Keratinocyte (primary cell): Measurements from ENCODE around the gene MFSD12. TPM values are rescaled to one million over a fixed set of nuclear protein-coding genes. Genes with fewer than 3 reads are reported as not detected.

Experiments used
- DNase-seq: peaks from one replicate; pipeline ENCODE4 v3.0.0-alpha.2; 2011; ENCODE audit warnings: low read depth, missing footprints, low spot score
- FAIRE-seq: peaks from 2 replicates; lab custom pipeline; 2011; peaks lifted over from hg19 to GRCh38; lab: Jason Lieb, UNC
- H2AFZ ChIP-seq: 2 replicates; pipeline ENCODE4 v1.6.0; 2012; ENCODE audit warnings: low read length, control low read depth, inconsistent platforms; ENCODE audit not compliant: control insufficient read depth
- H3K27ac ChIP-seq: 2 replicates; pipeline ENCODE4 v1.5.1; 2011; ENCODE audit warnings: low read length; ENCODE audit not compliant: control insufficient read depth, insufficient read depth
- H3K27me3 ChIP-seq: 3 replicates; pipeline ENCODE4 v1.6.0; 2011; ENCODE audit warnings: low read length; ENCODE audit not compliant: control insufficient read depth, insufficient read depth; ENCODE audit errors: extremely low read depth
- H3K36me3 ChIP-seq, 2 experiments: 2 replicates in 1 of 2; 3 replicates in 1 of 2; pipeline ENCODE4 v1.5.1; 2011; ENCODE audit warnings: low read length in 2 of 2, mild to moderate bottlenecking in 1 of 2; ENCODE audit not compliant: control insufficient read depth in 2 of 2, insufficient read depth in 2 of 2; ENCODE audit errors: extremely low read depth in 1 of 2
- H3K4me1 ChIP-seq: 3 replicates; pipeline ENCODE4 v1.5.1; 2011; ENCODE audit warnings: low read length; ENCODE audit not compliant: control insufficient read depth, insufficient read depth; ENCODE audit errors: extremely low read depth
- H3K4me2 ChIP-seq: 3 replicates; pipeline ENCODE4 v1.6.0; 2011; ENCODE audit warnings: low read depth, low read length; ENCODE audit not compliant: control insufficient read depth, insufficient read depth; ENCODE audit errors: extremely low read depth
- H3K4me3 ChIP-seq, 3 experiments: fragments of 200-600 bp in 1 of 3; sonication (generic) in 1 of 3; 2 replicates in 2 of 3; 3 replicates in 1 of 3; pipeline ENCODE4 v1.5.1; 2011 to 2016; ENCODE audit warnings: low read length in 3 of 3, mild to moderate bottlenecking in 3 of 3, control low read depth in 2 of 3, inconsistent platforms in 1 of 3, low read depth in 1 of 3, mixed read lengths in 1 of 3, mixed run types in 1 of 3, moderate library complexity in 1 of 3; ENCODE audit not compliant: control insufficient read depth in 2 of 3, insufficient read depth in 2 of 3; ENCODE audit errors: extremely low read depth in 1 of 3
- H3K79me2 ChIP-seq: 2 replicates; pipeline ENCODE4 v1.6.0; 2012; ENCODE audit warnings: low read length; ENCODE audit not compliant: control insufficient read depth, insufficient read depth
- H3K9ac ChIP-seq: 3 replicates; pipeline ENCODE4 v1.6.0; 2011; ENCODE audit warnings: low read length; ENCODE audit not compliant: control insufficient read depth, insufficient read depth; ENCODE audit errors: extremely low read depth
- H3K9me1 ChIP-seq: 3 replicates; pipeline ENCODE4 v1.6.0; 2011; ENCODE audit warnings: low read length; ENCODE audit not compliant: control insufficient read depth, insufficient read depth; ENCODE audit errors: extremely low read depth
- H3K9me3 ChIP-seq: 2 replicates; pipeline ENCODE4 v1.5.1; 2012; ENCODE audit warnings: low read depth, low read length; ENCODE audit not compliant: control insufficient read depth
- H4K20me1 ChIP-seq: 3 replicates; pipeline ENCODE4 v1.6.0; 2011; ENCODE audit warnings: low read length; ENCODE audit not compliant: control insufficient read depth, insufficient read depth; ENCODE audit errors: extremely low read depth
- EZH2 ChIP-seq: IDR thresholded peaks from one replicate; pipeline ENCODE4 v1.6.1; 2012; ENCODE audit warnings: inconsistent platforms, mild to moderate bottlenecking, low read length, moderate library complexity
- dilution Hi-C: fragments of 300-500 bp; cut with MboI; formaldehyde crosslinking; loops from one replicate; pipeline ENCODE4 v1.7.0; 2020; ENCODE audit warnings: low sequenced_read_pairs; ENCODE audit not compliant: extremely low pct_ligation_motif_present
- polyA plus RNA-seq, 5 experiments: library from polyadenylated mRNA; depleted of rRNA in 3 of 5; stranded (reverse) in 3 of 5; stranded (forward) in 1 of 5; unstranded in 1 of 5; fragments of >200 nt; gene quantifications; 1 replicate in 1 of 5; 2 replicates in 3 of 5; 3 replicates in 1 of 5; pipeline versions ENCODE4 v1.2.1 to v1.2.3, GENCODE V29; 2011 to 2012; ENCODE audit warnings: missing spikeins in 2 of 5, low read depth in 1 of 5, low replicate concordance in 1 of 5
- TF ChIP-seq, protein P1 (sequence below), 3 experiments: IDR thresholded peaks in 1 of 3; conservative IDR thresholded peaks in 1 of 3; optimal IDR thresholded peaks in 1 of 3; 2 replicates in 2 of 3; 3 replicates in 1 of 3; pipeline versions ENCODE3 to v1.5.1; 2011; ENCODE audit warnings: low read length in 3 of 3, mild to moderate bottlenecking in 3 of 3, moderate library complexity in 2 of 3, control low read depth in 1 of 3, inconsistent platforms in 1 of 3; ENCODE audit not compliant: insufficient read depth in 2 of 3; ENCODE audit errors: extremely low read depth in 1 of 3

Gene MFSD12
- polyA plus RNA-seq, 1 donor (not counting 4 experiments of a cell fraction or from before 2014, with no cell fraction given): 30.0 TPM

- TF ChIP-seq EZH2: no peak
- TF ChIP-seq, protein P1, sequence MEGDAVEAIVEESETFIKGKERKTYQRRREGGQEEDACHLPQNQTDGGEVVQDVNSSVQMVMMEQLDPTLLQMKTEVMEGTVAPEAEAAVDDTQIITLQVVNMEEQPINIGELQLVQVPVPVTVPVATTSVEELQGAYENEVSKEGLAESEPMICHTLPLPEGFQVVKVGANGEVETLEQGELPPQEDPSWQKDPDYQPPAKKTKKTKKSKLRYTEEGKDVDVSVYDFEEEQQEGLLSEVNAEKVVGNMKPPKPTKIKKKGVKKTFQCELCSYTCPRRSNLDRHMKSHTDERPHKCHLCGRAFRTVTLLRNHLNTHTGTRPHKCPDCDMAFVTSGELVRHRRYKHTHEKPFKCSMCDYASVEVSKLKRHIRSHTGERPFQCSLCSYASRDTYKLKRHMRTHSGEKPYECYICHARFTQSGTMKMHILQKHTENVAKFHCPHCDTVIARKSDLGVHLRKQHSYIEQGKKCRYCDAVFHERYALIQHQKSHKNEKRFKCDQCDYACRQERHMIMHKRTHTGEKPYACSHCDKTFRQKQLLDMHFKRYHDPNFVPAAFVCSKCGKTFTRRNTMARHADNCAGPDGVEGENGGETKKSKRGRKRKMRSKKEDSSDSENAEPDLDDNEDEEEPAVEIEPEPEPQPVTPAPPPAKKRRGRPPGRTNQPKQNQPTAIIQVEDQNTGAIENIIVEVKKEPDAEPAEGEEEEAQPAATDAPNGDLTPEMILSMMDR (optimal IDR thresholded peaks at IDR 0.05 in 1 of 3, IDR thresholded peaks at IDR 0.05 in 1 of 3, conservative IDR thresholded peaks at IDR 0.05 in 1 of 3; ENCODE audit: extremely low read depth in 1 of 3, insufficient read depth in 2 of 3, low read length in 3 of 3): no peak
- peak within 1 kb of the TSS; percentile 87 for H3K9ac ChIP-seq
- dilution Hi-C loops: no loop called here
- H3K9me1 ChIP-seq: no peaks in the 10 kb centered on the region
- no peaks in the 10 kb centered on the region for H3K27me3 ChIP-seq
- no peak for DNase-seq
- H3K79me2 ChIP-seq: no peaks in the 10 kb centered on the region
- H3K4me3 ChIP-seq: peak within 1 kb of the TSS; percentile 79 to 97 (median 90)
- no peaks in the 10 kb centered on the region for H3K9me3 ChIP-seq
- peaks cover 2 to 3% of the 10 kb centered on the region in 2 experiments for H3K36me3 ChIP-seq
- peak within 1 kb of the TSS; percentile 88 for H2AFZ ChIP-seq
- no peak for FAIRE-seq
- no peaks in the 10 kb centered on the region for H4K20me1 ChIP-seq
- H3K4me2 ChIP-seq: peak within 1 kb of the TSS; percentile 83
- peaks cover 22% of the 10 kb centered on the region for H3K4me1 ChIP-seq
- peak within 1 kb of the TSS; percentile 63 for H3K27ac ChIP-seq
Observed at GRCh38 chr19:3572855-3573161, 15.4 kb upstream of the MFSD12 start, which contains the start of gene HMG20B. TSS of gene HMG20B (plus strand) at chr19:3572944. CDS start at chr19:3573310, 366 bp downstream.

DNA sequence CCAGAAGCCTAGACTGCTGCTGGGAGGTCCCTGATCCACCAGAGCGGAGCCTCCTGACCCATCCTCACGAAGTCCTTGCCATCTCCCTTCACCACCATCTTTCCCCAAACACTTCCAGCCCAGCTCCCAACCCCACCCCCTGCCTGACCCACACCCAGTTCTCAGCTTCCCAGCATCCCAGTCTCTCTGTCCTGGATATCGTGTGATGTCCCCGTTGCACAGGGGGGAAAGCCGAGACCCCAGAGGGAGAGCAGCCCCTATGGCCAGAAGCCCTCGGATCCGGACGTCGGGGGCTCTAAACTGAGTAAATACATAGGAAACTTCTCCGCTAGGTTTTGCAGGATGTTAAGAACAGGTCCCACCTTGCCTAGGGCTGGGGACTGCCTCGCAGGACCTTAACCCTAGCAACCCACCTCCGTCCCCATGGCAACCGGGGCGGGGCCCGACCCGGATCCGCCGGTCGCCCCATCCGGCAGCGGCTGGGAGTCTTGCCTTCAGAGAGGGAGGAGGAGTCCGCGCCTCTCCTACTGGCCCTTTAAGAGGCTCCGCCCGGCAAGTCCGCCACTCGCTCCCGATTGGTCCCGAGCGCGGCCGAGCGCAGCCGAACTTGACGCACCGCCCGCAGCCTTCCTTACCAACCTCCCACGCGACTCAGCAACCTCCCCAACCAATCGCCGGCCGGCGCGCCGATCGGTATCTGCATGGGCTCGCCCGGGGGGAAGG is 14.9 kb upstream of the MFSD12 start:
- H2AFZ ChIP-seq: peak overlapping the region; percentile 88
- peak overlapping the region; percentile 54 for H3K9ac ChIP-seq
- peaks cover 2 to 3% of the 10 kb centered on the region in 2 experiments for H3K36me3 ChIP-seq
- peak overlapping the region; percentile 44 to 97 (median 61) for H3K4me3 ChIP-seq
- FAIRE-seq (peak; percentile 97), DNase-seq (peak; percentile 99)
- H3K4me2 ChIP-seq: peak overlapping the region; percentile 83
- H3K4me1 ChIP-seq: peaks cover 22% of the 10 kb centered on the region
- TF ChIP-seq EZH2: no peak
- TF ChIP-seq, protein P1 (optimal IDR thresholded peaks at IDR 0.05 in 1 of 3, IDR thresholded peaks at IDR 0.05 in 1 of 3, conservative IDR thresholded peaks at IDR 0.05 in 1 of 3; ENCODE audit: extremely low read depth in 1 of 3, insufficient read depth in 2 of 3, low read length in 3 of 3): no peak
- H3K9me3 ChIP-seq: no peaks in the 10 kb centered on the region
- dilution Hi-C loops: no loop called here
- H3K79me2 ChIP-seq: no peaks in the 10 kb centered on the region
- H4K20me1 ChIP-seq: no peaks in the 10 kb centered on the region
- H3K27me3 ChIP-seq: no peaks in the 10 kb centered on the region
- H3K9me1 ChIP-seq: no peaks in the 10 kb centered on the region
- no peak overlapping the region for H3K27ac ChIP-seq
